ENCODE data around the gene FHIP1A. TPM values are rescaled to one million over a fixed set of nuclear protein-coding genes. Genes with fewer than 3 reads are reported as not detected.

Gene FHIP1A
- total RNA-seq, 2 donors from 2014 or later = 18.9 to 29.2 TPM

DNA sequence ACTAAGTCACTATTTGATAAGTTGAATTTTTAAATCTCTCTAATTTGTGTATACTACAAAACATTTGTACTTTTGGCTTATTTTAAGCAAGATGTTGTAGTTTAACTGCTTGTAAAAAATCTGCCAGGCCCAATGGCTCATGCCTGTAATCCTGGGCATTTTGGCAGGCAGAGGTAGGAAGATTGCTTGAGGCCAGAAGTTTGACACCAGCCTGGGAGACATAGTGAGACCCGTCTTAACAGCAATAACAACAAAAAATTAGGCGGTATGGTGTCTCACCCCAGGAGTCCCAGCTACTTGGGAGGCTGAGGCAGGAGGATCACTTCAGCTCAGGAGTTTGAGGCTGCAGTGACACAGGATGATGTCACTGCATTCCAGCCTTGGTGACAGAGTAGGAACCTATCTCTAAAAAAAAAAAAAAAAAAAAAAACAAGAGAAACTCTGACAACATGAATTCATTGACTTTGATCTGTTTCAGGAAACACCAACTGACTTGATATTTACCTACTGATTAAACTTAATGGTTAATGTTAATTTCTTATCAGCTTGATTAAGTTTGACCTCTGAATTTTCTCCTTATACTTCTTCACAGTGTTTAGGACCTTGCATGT, 8.9 kb downstream of the FHIP1A start:
- no peak for DNase-seq
- Histone ChIP-seq H3K9ac (ENCODE audit: extremely low read depth, low read length, poor library complexity, severe bottlenecking) (no peak overlapping the region), H3K4me1 (ENCODE audit: control insufficient read depth, insufficient read depth, low read length) (no peaks in the 10 kb centered on the region), H3K9me3 (ENCODE audit: control insufficient read depth, low read length) (no peaks in the 10 kb centered on the region), H3K4me3 (ENCODE audit: low read length) (no peak overlapping the region), H3K36me3 (ENCODE audit: control insufficient read depth, insufficient read depth, low read length) (no peaks in the 10 kb centered on the region), H3K27me3 (ENCODE audit: control insufficient read depth, insufficient read depth, low read length, poor library complexity, severe bottlenecking) (no peaks in the 10 kb centered on the region), H3K27ac (ENCODE audit: low read depth, low read length) (no peak overlapping the region)
- H3K36me3 Mint-ChIP-seq (ENCODE audit: low read depth) = no peaks in the 10 kb centered on the region
- H3K27ac Mint-ChIP-seq = no peak overlapping the region
- WGBS, 2 experiments (ENCODE audit: insufficient coverage in 1 of 2, insufficient read length in 1 of 2) = 88 to 97% methylated on average over 1 to 2 of the region's 2 CpGs
- TF ChIP-seq, protein P1, sequence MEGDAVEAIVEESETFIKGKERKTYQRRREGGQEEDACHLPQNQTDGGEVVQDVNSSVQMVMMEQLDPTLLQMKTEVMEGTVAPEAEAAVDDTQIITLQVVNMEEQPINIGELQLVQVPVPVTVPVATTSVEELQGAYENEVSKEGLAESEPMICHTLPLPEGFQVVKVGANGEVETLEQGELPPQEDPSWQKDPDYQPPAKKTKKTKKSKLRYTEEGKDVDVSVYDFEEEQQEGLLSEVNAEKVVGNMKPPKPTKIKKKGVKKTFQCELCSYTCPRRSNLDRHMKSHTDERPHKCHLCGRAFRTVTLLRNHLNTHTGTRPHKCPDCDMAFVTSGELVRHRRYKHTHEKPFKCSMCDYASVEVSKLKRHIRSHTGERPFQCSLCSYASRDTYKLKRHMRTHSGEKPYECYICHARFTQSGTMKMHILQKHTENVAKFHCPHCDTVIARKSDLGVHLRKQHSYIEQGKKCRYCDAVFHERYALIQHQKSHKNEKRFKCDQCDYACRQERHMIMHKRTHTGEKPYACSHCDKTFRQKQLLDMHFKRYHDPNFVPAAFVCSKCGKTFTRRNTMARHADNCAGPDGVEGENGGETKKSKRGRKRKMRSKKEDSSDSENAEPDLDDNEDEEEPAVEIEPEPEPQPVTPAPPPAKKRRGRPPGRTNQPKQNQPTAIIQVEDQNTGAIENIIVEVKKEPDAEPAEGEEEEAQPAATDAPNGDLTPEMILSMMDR (conservative IDR thresholded peaks at IDR 0.05) = no peak
- no peaks in the 10 kb centered on the region for H3K4me1 Mint-ChIP-seq
- no peak overlapping the region for H3K4me3 Mint-ChIP-seq
- no peaks in the 10 kb centered on the region for H3K27me3 Mint-ChIP-seq (ENCODE audit: insufficient read depth)
- H3K9me3 Mint-ChIP-seq = peaks cover 1% of the 10 kb centered on the region

DNA sequence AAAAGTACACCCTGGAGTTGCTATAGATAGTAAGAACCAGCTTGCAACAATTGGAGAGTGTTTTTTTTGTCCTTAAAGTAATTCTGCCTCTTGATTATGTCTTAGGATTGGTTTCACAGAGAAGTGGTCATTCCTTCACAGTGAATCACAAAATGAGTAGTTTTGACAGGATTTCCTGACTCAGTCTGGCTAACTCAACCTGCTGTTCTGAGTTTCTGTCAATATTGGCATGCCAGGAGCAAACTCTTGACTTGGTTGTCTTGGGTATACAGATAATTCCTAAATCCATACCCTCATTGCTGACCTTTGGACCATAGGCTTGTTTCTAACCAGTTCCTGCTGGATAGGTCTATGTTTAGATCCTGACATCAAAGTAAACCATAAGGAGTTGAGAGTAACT, 9.4 kb downstream of the FHIP1A start:
- no peak overlapping the region for H3K27ac ChIP-seq (ENCODE audit: low read depth, low read length)
- H3K27me3 Mint-ChIP-seq (ENCODE audit: insufficient read depth) = no peaks in the 10 kb centered on the region
- no peaks in the 10 kb centered on the region for H3K4me1 ChIP-seq (ENCODE audit: control insufficient read depth, insufficient read depth, low read length)
- TF ChIP-seq, protein P1 (conservative IDR thresholded peaks at IDR 0.05) = no peak
- H3K9ac ChIP-seq (ENCODE audit: extremely low read depth, low read length, poor library complexity, severe bottlenecking) = no peak overlapping the region
- no peaks in the 10 kb centered on the region for H3K27me3 ChIP-seq (ENCODE audit: control insufficient read depth, insufficient read depth, low read length, poor library complexity, severe bottlenecking)
- no peak overlapping the region for H3K27ac Mint-ChIP-seq
- H3K4me3 Mint-ChIP-seq = no peak overlapping the region
- no peaks in the 10 kb centered on the region for H3K4me1 Mint-ChIP-seq
- no peak for DNase-seq
- no peaks in the 10 kb centered on the region for H3K9me3 ChIP-seq (ENCODE audit: control insufficient read depth, low read length)
- H3K4me3 ChIP-seq (ENCODE audit: low read length) = no peak overlapping the region
- no peaks in the 10 kb centered on the region for H3K36me3 Mint-ChIP-seq (ENCODE audit: low read depth)
- H3K36me3 ChIP-seq (ENCODE audit: control insufficient read depth, insufficient read depth, low read length) = no peaks in the 10 kb centered on the region
- H3K9me3 Mint-ChIP-seq = peaks cover 1% of the 10 kb centered on the region

DNA sequence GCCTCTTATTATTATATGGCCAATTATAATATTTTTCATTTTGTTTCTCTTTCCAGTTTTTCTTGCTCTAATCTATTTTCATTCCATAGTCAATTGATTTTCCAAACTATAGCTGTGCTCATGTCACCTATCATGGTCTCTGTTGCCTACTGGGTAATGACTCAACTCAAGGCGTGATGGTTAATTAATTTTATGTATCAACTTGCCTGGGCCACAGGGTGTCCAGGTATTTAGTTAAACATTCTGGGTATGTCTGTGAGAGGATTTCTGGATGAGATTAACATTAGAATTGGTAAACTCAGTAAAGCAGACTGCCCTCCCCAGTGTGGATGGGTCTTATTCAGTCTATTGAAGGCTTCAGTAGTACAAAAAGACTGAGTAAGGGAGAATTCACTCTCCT, 9.9 kb downstream of the FHIP1A start:
- 94% methylated on average over 1 of the region's 1 CpG; no CpG with 5 or more reads in 1 of the 2 experiments for WGBS, 2 experiments (ENCODE audit: insufficient coverage in 1 of 2, insufficient read length in 1 of 2)
- no peak for DNase-seq
- H3K36me3 Mint-ChIP-seq (ENCODE audit: low read depth) = no peaks in the 10 kb centered on the region
- H3K27ac Mint-ChIP-seq = no peak overlapping the region
- H3K27me3 Mint-ChIP-seq (ENCODE audit: insufficient read depth) = no peaks in the 10 kb centered on the region
- no peak overlapping the region for H3K4me3 ChIP-seq (ENCODE audit: low read length)
- TF ChIP-seq, protein P1 (conservative IDR thresholded peaks at IDR 0.05) = no peak
- no peaks in the 10 kb centered on the region for H3K27me3 ChIP-seq (ENCODE audit: control insufficient read depth, insufficient read depth, low read length, poor library complexity, severe bottlenecking)
- no peaks in the 10 kb centered on the region for H3K4me1 Mint-ChIP-seq
- no peak overlapping the region for H3K4me3 Mint-ChIP-seq
- no peaks in the 10 kb centered on the region for H3K4me1 ChIP-seq (ENCODE audit: control insufficient read depth, insufficient read depth, low read length)
- no peaks in the 10 kb centered on the region for H3K9me3 ChIP-seq (ENCODE audit: control insufficient read depth, low read length)
- H3K9ac ChIP-seq (ENCODE audit: extremely low read depth, low read length, poor library complexity, severe bottlenecking) = no peak overlapping the region
- H3K27ac ChIP-seq (ENCODE audit: low read depth, low read length) = no peak overlapping the region
- H3K9me3 Mint-ChIP-seq = peaks cover 1% of the 10 kb centered on the region
- no peaks in the 10 kb centered on the region for H3K36me3 ChIP-seq (ENCODE audit: control insufficient read depth, insufficient read depth, low read length)
